GM12801 (cell line): ENCODE measurements around the gene COX19.

ENCODE experiments used
- TF ChIP-seq, protein P1 (sequence below): IDR thresholded peaks from one replicate; pipeline ENCODE4 v1.5.1; 2011; ENCODE audit warnings: control low read depth; ENCODE audit not compliant: insufficient read length; ENCODE audit errors: extremely low read depth

Gene COX19

DNA sequence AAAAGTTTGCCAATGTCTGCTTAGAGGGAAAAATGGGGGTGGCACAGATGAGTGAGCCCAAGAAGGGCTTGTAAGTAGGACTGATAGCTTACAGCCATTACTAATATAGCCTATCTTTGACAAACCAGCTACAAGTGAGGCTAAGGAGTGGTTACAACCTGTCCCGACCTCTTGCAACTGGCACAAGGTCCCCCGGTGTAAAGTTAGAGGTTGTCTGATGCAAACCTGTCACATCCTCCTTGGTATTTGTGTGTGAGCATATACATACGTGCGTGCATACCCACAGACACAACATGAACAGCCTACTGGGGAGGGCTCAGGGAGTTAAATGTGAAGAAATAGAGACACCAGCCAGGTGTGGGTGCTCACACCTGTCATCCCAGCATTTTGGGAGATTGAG, 35.5 kb downstream of the COX19 start:
- TF ChIP-seq, protein P1, sequence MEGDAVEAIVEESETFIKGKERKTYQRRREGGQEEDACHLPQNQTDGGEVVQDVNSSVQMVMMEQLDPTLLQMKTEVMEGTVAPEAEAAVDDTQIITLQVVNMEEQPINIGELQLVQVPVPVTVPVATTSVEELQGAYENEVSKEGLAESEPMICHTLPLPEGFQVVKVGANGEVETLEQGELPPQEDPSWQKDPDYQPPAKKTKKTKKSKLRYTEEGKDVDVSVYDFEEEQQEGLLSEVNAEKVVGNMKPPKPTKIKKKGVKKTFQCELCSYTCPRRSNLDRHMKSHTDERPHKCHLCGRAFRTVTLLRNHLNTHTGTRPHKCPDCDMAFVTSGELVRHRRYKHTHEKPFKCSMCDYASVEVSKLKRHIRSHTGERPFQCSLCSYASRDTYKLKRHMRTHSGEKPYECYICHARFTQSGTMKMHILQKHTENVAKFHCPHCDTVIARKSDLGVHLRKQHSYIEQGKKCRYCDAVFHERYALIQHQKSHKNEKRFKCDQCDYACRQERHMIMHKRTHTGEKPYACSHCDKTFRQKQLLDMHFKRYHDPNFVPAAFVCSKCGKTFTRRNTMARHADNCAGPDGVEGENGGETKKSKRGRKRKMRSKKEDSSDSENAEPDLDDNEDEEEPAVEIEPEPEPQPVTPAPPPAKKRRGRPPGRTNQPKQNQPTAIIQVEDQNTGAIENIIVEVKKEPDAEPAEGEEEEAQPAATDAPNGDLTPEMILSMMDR = no peak

DNA sequence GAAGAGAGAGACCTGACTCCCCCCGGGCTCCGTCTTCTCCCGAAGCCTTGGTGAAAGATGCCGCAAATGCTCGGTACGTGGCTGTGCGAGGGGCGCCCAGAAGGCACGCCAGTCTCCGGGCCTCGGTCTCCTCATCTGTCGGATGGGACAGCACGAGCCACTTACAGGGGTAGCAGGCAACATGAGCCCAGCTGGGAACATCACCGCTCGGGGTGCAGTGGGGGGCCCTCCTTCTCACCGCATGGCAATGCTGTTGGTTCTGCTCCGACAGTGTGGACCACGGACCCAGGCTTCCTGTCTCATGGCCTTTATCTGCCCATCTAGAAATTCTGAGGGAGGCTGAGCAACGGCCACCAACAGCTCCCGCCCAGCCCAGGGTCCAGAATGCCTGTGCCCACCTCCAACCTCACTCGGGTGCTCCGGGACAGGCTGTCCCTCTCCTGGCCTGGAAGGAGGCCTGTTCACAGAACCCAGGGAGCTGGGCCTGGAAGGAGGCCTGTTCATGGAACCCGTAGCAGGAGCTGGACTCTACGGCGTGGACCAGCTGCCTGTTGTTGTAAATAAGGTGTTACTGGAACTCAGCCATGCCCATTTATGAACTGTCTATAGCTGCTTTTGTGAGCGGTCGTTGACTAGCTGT, 36.7 kb downstream of the COX19 start:
- TF ChIP-seq, protein P1 = no peak

DNA sequence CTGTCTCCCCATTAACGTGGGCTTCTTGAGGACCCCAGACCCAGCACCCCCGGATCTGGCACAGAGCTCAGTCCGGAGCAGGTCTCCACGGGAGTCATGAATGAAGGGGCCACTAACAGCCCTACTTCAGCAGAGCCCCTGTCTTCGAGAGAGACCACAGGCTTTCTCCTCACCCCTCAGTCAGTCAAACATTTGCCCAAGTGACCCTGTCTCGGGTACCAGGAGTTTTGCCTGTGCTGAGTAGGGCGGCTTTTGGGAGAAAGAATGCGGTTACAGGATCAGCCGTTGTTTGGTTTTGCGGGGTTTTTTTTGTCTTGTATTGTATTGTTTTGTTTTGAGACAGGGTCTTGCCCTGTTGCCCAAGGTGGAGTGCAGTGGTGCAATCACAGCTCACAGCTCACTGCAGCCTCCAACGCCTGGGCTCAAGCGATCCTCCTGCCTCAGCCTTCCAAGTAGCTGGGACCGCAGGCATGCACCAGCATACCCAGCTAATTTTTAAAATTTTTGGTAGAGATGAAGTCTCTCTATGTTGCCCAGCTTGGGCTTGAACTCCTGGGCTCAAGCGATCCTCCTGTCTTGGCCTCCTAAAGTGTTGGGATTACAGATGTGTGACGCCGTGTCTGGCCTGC, 37.4 kb downstream of the COX19 start:
- TF ChIP-seq, protein P1 = no peak

DNA sequence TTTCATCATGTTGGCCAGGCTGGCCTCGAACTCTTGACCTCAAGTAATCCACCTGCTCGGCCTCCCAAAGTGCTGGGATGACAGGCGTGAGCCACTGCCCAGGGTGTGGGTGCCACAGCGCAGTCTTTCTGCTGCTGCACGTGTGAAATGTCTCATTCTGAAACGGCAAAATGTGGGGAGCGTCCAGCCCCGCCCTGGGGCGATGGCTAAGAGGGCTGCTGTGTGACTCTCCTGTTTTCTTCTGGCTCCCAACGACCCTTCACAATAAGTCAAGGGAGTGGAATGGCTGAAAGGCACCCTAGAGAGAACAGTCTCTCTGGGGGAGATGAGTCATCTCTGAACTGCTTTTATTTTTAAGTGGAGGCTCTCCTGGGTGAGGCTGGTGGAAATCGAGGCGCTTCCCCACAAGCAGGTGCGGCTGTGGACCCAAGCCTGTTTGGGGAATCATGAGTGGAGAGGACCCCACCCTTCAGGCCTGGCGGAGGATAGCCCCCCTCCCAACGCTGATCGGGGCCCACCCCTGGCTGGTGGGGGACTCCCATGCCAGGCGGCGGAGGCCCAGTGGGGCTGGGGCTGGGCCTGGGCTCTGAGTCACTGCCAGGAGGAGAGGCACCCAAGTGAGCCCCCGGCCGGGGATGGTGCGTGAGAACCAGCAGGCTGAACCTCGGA, 38.8 kb downstream of the COX19 start:
- TF ChIP-seq, protein P1 = no peak

DNA sequence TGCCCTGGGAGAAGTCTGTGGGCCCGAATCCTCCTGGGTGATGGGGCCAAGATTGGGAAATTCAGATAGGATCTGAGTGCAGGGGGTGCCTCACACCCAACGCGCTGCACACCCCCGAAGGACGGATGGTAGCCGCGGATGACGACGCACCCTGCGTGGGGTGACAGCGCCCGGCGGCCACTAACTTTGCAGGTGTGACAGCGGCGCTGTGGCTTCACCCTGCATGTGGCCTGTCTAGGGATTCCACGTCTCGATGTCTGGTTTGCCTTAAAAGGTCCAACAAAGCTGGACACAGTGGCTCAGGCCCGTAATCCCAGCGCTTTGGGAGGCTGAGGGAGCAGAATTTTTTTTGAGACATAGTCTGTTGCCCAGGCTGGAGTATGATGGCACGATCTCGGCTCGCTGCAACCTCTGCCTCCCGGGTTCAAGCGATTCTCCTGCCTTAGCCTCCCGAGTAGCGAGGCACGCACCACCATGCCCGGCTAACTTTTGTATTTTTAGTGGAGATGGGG, 39.4 kb downstream of the COX19 start:
- TF ChIP-seq, protein P1 = no peak

DNA sequence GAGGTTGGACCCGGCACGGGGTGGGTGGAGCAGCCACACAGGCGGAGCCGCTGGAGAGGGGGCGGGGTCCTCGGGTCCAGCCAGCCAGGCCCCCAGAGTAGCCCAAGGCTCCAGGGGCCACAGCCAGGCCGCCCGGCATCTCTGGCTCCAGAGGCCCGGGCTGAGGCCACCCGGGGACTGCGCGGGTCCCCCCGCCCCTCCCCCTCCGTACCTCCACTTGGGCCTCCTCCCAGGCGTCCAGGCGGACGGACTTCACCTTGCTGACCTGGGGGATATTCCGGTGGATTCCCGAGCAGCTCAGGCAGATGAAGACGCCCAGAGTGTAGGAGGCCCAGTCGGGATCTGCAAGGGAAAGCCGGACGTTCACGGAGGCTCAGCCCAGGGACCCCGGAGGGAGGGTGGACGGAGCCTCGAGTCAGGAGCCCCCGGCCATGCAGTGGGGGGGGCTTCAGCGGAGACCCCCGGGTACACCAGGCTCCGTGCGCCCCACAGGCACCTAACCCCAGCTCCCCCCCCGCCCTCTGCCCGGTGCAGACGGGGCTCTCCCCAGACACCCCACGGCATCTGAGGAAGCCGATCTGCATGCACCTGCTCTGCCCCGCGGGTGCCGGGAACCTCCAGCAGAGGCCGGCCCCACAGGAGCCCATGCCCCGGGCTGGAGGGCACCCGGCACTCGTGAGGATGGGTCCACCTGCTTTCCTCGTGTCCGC, 40.0 kb downstream of the COX19 start:
- TF ChIP-seq, protein P1 = no peak

DNA sequence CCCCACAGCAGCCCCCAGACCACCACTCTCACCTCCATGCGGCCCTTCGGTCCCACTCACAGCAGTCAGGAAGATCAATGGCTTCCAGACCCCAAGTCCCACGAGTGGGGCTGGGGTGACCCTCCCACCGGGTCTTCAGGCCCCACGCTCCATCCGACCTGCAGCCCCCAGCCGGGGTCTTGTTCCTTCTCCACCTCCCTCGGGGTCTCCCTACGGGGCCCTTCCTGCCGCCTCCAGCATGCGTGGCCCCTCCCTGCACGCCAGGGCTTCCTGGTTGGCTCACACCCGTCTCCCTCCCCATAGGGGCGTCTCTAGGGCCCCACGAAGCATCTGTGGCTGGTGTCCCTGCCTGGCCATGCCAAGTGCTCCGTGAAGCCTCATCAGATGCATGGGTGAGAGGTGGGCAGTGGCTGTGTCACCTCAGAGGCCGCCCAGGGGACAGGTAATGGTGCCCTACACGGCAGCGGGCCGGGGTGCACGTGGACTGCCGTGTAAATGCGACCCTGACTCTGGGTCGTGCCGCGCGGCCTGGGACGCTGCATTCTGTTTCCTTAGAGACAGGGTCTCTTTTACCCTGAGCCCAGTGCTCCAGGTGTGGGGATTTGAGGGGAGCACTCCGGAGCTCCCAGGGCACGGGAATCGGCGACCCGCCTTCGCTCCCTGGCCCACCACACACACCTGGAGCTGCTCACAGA, 40.7 kb downstream of the COX19 start:
- TF ChIP-seq, protein P1 = no peak
